GM19455 (cell line): ENCODE measurements around the gene CCN2.
"Not testable (repeated sequence)": the region's sequence is repeated elsewhere in the genome, so short reads cannot be mapped to it uniquely, and the experiment has no call there.

Experiments used
- ATAC-seq: cut with Tn5 transposase; IDR thresholded peaks from one replicate; pipeline ENCODE4 v1.9.1; 2021; ENCODE audit not compliant: unreplicated experiment

The CCN2 gene

GRCh38 chr6:131946404-131946991 lies 4.7 kb downstream of the CCN2 start:
- ATAC-seq: no peak

- ATAC-seq: no peak
Observed at GRCh38 chr6:131945971-131946370, 5.2 kb downstream of the CCN2 start.

- ATAC-seq: no peak
Observed at GRCh38 chr6:131937703-131938631, 13.2 kb downstream of the CCN2 start.

- ATAC-seq: no peak
Observed at GRCh38 chr6:131937226-131937625, 13.9 kb downstream of the CCN2 start.

GRCh38 chr6:131936156-131936555 lies 15.0 kb downstream of the CCN2 start:
- ATAC-seq: no peak

GRCh38 chr6:131931063-131931750 lies 20.0 kb downstream of the CCN2 start:
- ATAC-seq: no peak

GRCh38 chr6:131929976-131930375 lies 21.2 kb downstream of the CCN2 start:
- no peak for ATAC-seq

GRCh38 chr6:131929264-131929663 lies 21.9 kb downstream of the CCN2 start:
- ATAC-seq: no peak

GRCh38 chr6:131924881-131925474 lies 26.2 kb downstream of the CCN2 start:
- ATAC-seq: no peak

GRCh38 chr6:131923356-131923755 lies 27.8 kb downstream of the CCN2 start:
- ATAC-seq: peak; percentile 72

GRCh38 chr6:131920656-131921055 lies 30.5 kb downstream of the CCN2 start:
- ATAC-seq: no peak

GRCh38 chr6:131918650-131919355 lies 32.4 kb downstream of the CCN2 start:
- no peak for ATAC-seq

- ATAC-seq: no peak
Observed at GRCh38 chr6:131917763-131918649, 33.2 kb downstream of the CCN2 start.

- ATAC-seq: no peak
Observed at GRCh38 chr6:131917318-131917717, 33.9 kb downstream of the CCN2 start.

GRCh38 chr6:131916847-131917246 lies 34.3 kb downstream of the CCN2 start:
- no peak for ATAC-seq

GRCh38 chr6:131916091-131916796 lies 34.9 kb downstream of the CCN2 start:
- ATAC-seq: not testable (repeated sequence)

GRCh38 chr6:131914967-131915751 lies 36.0 kb downstream of the CCN2 start:
- ATAC-seq: peak; percentile 87

- no peak for ATAC-seq
Observed at GRCh38 chr6:131914234-131914633, 36.9 kb downstream of the CCN2 start.
